ENCODE measurements around the gene ATP5PF. TPM values are rescaled to one million over a fixed set of nuclear protein-coding genes. Genes with fewer than 3 reads are reported as not detected.

The ATP5PF gene
- total RNA-seq, 1 experiment from 2014 or later, result 108 TPM

- H3K9me2 ChIP-seq (ENCODE audit: insufficient read depth), result no peaks in the 10 kb centered on the region
- intact Hi-C loops (cut with micrococcal nuclease; ENCODE audit: unreplicated experiment), result no loop called here
- H3K9me3 ChIP-seq (ENCODE audit: insufficient read depth, low read depth), result no peaks in the 10 kb centered on the region
- TF ChIP-seq EZH2 (IDR thresholded peaks at IDR 0.05; ENCODE audit: low read depth) (no peak), CTCF (conservative IDR thresholded peaks at IDR 0.05) (no peak)
- no peaks in the 10 kb centered on the region for H3K36me3 ChIP-seq (ENCODE audit: low read depth)
- no peaks in the 10 kb centered on the region for H3K4me1 ChIP-seq (replicated peaks; ENCODE audit: insufficient read depth)
- H3K27me3 ChIP-seq (ENCODE audit: insufficient read depth, low read depth), result no peaks in the 10 kb centered on the region
- H4K20me1 ChIP-seq (ENCODE audit: insufficient read depth), result no peaks in the 10 kb centered on the region
- no peaks in the 10 kb centered on the region for H3K79me2 ChIP-seq (ENCODE audit: low read depth)
- POLR2A ChIA-PET (ENCODE audit: unreplicated experiment), result no interaction called here
- no peak overlapping the region for H3K4me3 ChIP-seq
- H3F3A ChIP-seq (ENCODE audit: insufficient read depth, low read depth), result no peaks in the 10 kb centered on the region
- BruUV-seq (replicated peaks), result no TSS peak
- CTCF ChIA-PET, result no interaction called here
- H2AFZ ChIP-seq, result no peak overlapping the region
- no peak for DNase-seq
- no peak overlapping the region for H3K4me2 ChIP-seq
- H3K27ac ChIP-seq, result no peak overlapping the region
Measured at GRCh38 chr21:25676451-25676850, 58.3 kb downstream of the ATP5PF start.

Other genes starting within 250 kb of the ATP5PF start
- 15.5 and 21.2 TPM in 2 replicates for gene MRPL39, start 127.4 kb downstream of the ATP5PF start, total RNA-seq (2021)
- not detected in 2 replicates for gene JAM2, start 95.6 kb downstream of the ATP5PF start, total RNA-seq (2021)
- 18.2 and 20.5 TPM in 2 replicates for gene GABPA, start 68 bp upstream of the ATP5PF start, total RNA-seq (2021)